ENCODE measurements around the gene PGBD2.
A peak's percentile ranks its signal among the peaks of the same experiment; 100 is the strongest.

GRCh38 chr1:248872752-248873408 lies 33.2 kb upstream of the PGBD2 start:
- TF ChIP-seq ZNF24 (IDR thresholded peaks at IDR 0.05), result peak; percentile 5; the same call in 1 of the 2 replicates
- no peak for TF ChIP-seq ZNF12 (CRISPR knock-in tag; IDR thresholded peaks at IDR 0.05)
- 0 out of 2 replicates have a peak, but pooled peaks have one; percentile 25 for TF ChIP-seq SPI1 (IDR thresholded peaks at IDR 0.05; ENCODE audit: borderline replicate concordance, low read depth, low read length)
- TF ChIP-seq KDM5B (IDR thresholded peaks at IDR 0.05; ENCODE audit: insufficient replicate concordance, low read depth, low read length), result peak; percentile 42
- TF ChIP-seq ATF7 (IDR thresholded peaks at IDR 0.05), result no peak
- TF ChIP-seq ID3 (CRISPR knock-in tag; IDR thresholded peaks at IDR 0.05), result no peak
- TF ChIP-seq ID3 (tag; IDR thresholded peaks at IDR 0.05), result peak; percentile 67; the same call in 1 of the 2 replicates
